ENCODE measurements around the gene AFG3L2.
A peak's percentile ranks its signal among the peaks of the same experiment; 100 is the strongest.

The AFG3L2 gene

GRCh38 chr18:12362473-12363174 is 14.4 kb downstream of the AFG3L2 start:
- peak in 3 of 56 donors; percentile 3 to 20 (median 8) for DNase-seq

GRCh38 chr18:12361770-12362378 is 15.2 kb downstream of the AFG3L2 start:
- peak in 9 of 56 donors; percentile 7 to 40 (median 19) for DNase-seq

GRCh38 chr18:12359515-12359927 is 17.5 kb downstream of the AFG3L2 start:
- DNase-seq = no peak

GRCh38 chr18:12352188-12352587 is 24.8 kb downstream of the AFG3L2 start:
- DNase-seq = no peak

GRCh38 chr18:12347895-12348294 is 29.1 kb downstream of the AFG3L2 start:
- no peak for DNase-seq

- no peak for DNase-seq
Observed at GRCh38 chr18:12346240-12346565, 30.8 kb downstream of the AFG3L2 start.

GRCh38 chr18:12345491-12346239 is 31.4 kb downstream of the AFG3L2 start:
- no peak for DNase-seq

GRCh38 chr18:12342661-12343060 is 34.4 kb downstream of the AFG3L2 start:
- DNase-seq = no peak

- no peak for DNase-seq
Observed at GRCh38 chr18:12340945-12341660, 35.9 kb downstream of the AFG3L2 start.

- DNase-seq = no peak
Observed at GRCh38 chr18:12338382-12338781, 38.6 kb downstream of the AFG3L2 start.

- DNase-seq = no peak
Observed at GRCh38 chr18:12336887-12337286, 40.1 kb downstream of the AFG3L2 start.

GRCh38 chr18:12336171-12336613 is 40.8 kb downstream of the AFG3L2 start:
- DNase-seq = no peak

- no peak for DNase-seq
Observed at GRCh38 chr18:12335503-12335902, 41.5 kb downstream of the AFG3L2 start.

GRCh38 chr18:12334863-12335262 is 42.2 kb downstream of the AFG3L2 start:
- DNase-seq = no peak

- DNase-seq = peak in 3 of 56 donors; percentile 9 to 21 (median 9)
Observed at GRCh38 chr18:12334366-12334808, 42.6 kb downstream of the AFG3L2 start.

- DNase-seq = no peak
Observed at GRCh38 chr18:12333506-12334290, 43.3 kb downstream of the AFG3L2 start.

- no peak for DNase-seq
Observed at GRCh38 chr18:12330766-12331165, 46.3 kb downstream of the AFG3L2 start.

- no peak for DNase-seq
Observed at GRCh38 chr18:12329125-12329698, 47.8 kb downstream of the AFG3L2 start.

- DNase-seq = no peak
Observed at GRCh38 chr18:12328179-12328823, 48.7 kb downstream of the AFG3L2 start.
